GM20000 (cell line): ENCODE data around the gene FAM217A.

Experiments used
- DNase-seq: peaks from one replicate; pipeline ENCODE4 v3.0.0; 2012; ENCODE audit warnings: low spot score
- TF ChIP-seq, protein P1 (sequence below): IDR thresholded peaks from 2 replicates; pipeline ENCODE4 v1.5.1; 2012; ENCODE audit warnings: mild to moderate bottlenecking, control low read depth; ENCODE audit errors: extremely low read depth, missing control alignments

Gene FAM217A

DNA sequence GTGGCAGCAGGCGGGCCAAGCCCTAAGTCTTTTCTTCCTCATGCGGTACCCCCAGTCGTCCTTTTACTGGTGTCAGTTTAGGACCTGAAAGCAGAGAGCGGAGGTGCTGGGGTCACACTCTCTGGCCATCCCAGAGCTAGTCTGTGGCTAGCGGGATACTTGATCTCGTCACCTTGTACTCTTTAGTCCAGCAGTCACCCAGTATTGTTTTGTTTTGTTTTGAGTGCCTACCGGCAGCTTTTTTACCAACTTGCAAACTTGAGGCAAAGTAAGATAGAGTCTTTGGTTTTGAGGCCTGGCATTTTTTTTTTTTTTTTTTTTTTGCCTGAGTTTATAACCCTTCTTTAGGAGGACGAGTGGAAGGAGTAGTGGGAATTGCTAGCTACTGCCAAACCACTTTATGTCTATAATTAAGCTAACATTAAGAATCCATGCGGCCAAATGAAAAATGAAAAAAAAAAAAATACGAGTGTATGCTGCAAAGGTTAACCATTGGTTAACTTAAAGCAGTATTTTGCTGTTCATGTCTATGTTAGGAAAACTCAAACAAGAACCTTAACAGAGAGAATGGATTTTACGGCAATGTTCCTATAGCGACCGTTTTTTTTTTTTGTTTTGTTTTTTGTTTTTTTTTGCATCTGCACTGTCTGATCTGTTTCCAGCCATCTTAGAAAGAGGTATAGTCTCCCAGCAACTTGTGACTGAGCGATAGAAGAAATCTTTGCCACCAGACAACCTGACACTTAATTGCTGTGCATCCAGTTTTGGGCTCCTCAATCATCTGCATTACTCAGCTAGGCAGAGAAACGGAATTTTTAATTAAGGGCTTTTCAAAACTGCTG is 56.9 kb downstream of the FAM217A start:
- DNase-seq = no peak
- TF ChIP-seq, protein P1, sequence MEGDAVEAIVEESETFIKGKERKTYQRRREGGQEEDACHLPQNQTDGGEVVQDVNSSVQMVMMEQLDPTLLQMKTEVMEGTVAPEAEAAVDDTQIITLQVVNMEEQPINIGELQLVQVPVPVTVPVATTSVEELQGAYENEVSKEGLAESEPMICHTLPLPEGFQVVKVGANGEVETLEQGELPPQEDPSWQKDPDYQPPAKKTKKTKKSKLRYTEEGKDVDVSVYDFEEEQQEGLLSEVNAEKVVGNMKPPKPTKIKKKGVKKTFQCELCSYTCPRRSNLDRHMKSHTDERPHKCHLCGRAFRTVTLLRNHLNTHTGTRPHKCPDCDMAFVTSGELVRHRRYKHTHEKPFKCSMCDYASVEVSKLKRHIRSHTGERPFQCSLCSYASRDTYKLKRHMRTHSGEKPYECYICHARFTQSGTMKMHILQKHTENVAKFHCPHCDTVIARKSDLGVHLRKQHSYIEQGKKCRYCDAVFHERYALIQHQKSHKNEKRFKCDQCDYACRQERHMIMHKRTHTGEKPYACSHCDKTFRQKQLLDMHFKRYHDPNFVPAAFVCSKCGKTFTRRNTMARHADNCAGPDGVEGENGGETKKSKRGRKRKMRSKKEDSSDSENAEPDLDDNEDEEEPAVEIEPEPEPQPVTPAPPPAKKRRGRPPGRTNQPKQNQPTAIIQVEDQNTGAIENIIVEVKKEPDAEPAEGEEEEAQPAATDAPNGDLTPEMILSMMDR = no peak

DNA sequence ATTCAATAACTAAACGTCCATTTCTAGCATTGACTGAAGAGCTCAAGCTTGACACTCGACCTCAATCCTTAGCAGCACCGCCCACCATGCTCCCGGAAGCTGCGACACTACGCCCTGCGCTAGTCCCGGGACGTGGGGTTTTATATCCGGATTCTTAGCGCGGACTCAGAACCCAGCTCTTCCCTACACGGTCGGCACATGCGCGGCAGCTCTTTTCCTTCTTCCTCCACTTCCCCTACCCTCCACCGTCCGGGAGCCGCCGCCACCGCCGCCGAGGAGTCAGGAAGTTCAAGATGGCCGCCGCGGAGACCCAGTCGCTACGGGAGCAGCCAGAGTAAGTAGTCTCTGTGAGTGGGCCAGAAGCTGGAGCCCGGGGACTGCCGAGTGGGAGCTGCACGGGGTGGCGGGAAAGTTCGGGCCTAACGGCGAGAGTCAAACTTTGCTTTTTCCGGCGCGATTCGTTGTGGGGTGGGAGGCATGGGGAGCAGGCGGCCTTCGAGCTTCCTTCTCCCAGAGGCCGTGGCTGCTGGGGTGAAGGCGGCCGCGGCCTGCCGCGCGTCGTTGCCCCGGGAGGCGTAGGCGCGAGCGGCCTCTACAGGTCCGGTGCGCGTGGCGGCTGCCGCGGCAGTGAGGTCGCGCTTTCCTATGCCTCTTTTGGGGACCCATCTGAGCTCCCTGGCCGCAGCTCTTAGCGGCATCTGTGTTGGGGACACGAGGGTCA is 57.6 kb downstream of the FAM217A start:
- DNase-seq = peak; percentile 85
- TF ChIP-seq, protein P1 = peak; percentile 60

DNA sequence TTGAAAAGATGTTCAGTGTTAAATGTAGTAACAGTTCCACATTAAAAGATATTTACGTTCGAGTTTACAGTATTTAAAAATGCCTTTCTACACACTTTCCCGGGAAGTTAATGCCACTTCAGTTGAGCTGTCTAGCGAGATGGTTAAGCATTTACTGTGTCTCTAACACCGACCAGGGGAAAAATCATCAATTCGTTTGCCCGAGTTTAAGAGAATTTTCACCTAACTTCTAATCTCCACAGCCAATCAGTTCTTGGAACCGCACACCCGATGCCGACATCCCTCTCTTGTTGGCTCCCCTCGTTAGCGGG is 58.2 kb downstream of the FAM217A start:
- TF ChIP-seq, protein P1 = no peak
- DNase-seq = no peak

DNA sequence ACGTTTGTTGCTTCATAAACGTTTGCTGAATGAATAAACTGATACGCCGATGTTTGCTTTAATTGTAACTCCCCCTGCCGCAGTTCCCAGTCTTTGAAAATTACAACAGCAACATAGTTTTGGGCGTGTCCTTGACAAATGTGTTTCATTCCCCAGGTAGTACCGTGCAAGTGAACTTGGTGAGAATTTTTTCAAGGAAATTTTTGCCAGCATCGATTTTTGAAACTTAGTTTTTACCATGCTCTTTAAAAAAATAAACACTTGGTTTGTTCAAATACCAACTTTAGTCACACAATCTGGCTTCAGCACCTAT is 60.1 kb downstream of the FAM217A start:
- DNase-seq = no peak
- TF ChIP-seq, protein P1 = no peak
